Measurements from ENCODE around the gene WDR38. TPM values are rescaled to one million over a fixed set of nuclear protein-coding genes. Genes with fewer than 3 reads are reported as not detected.

Gene WDR38
- total RNA-seq, 4 donors from 2014 or later = 0.33 to 1.5 (median 0.79) TPM; not detected in 1

DNA sequence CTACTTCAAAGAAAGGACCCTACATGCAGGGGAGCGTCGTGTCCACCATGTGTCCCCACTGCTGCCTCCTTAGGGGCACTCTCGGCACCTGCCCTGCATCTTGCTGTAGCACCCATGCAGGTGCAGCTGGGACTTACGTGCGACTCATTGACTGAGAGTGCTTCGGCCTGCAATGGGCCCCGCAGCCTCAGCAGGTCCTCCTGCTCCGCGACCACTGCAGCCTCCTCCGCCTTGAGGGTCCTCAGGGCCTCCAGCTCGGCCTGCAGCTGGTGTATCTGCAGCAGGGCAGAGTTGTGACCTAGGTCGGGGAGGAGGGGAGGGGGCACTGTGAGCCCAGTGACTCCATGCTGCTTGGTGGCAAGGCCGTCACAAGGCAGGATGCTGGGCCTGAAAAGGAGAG, 35.7 kb downstream of the WDR38 start:
- Histone ChIP-seq H3K27me3 (no peaks in the 10 kb centered on the region), H3K27ac (no peak overlapping the region), H3K4me3 (replicated peaks in 1 of 3) (no peak overlapping the region), H3K4me1 (no peaks in the 10 kb centered on the region), H3K9me3 (no peaks in the 10 kb centered on the region), H3K36me3 (peaks cover 14 to 60% of the 10 kb centered on the region in 2 donors)
- no peak for DNase-seq
- WGBS, 2 donors = 98 to 100% methylated on average over 7 to 13 of the region's 13 CpGs
- intact Hi-C loops (cut with DNase I) = no loop called here
- no peak for TF ChIP-seq POLR2A (IDR thresholded peaks at IDR 0.05)
- TF ChIP-seq, protein P1, sequence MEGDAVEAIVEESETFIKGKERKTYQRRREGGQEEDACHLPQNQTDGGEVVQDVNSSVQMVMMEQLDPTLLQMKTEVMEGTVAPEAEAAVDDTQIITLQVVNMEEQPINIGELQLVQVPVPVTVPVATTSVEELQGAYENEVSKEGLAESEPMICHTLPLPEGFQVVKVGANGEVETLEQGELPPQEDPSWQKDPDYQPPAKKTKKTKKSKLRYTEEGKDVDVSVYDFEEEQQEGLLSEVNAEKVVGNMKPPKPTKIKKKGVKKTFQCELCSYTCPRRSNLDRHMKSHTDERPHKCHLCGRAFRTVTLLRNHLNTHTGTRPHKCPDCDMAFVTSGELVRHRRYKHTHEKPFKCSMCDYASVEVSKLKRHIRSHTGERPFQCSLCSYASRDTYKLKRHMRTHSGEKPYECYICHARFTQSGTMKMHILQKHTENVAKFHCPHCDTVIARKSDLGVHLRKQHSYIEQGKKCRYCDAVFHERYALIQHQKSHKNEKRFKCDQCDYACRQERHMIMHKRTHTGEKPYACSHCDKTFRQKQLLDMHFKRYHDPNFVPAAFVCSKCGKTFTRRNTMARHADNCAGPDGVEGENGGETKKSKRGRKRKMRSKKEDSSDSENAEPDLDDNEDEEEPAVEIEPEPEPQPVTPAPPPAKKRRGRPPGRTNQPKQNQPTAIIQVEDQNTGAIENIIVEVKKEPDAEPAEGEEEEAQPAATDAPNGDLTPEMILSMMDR (IDR thresholded peaks at IDR 0.05) = no peak

DNA sequence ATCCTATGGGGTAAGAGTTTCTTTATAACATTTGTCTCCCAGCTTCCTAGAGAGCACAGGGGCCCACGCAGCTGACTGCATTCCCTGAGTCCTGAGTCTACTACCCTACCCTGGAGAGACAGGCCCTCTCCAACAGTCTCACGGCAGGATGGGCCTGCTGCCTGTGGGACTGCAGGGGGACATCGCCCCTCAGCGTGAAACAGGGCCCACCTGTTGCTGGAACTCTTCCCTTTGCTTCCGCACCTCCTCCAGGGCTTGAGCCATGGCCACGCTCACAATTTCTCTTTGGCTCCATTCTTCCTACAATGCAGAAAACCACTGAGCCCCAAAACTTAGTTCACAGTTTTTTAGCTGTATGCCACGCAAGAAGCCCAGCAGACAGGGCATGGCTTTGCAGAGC, 36.9 kb downstream of the WDR38 start:
- Histone ChIP-seq H3K27me3 (no peaks in the 10 kb centered on the region), H3K36me3 (peaks cover 14 to 57% of the 10 kb centered on the region in 2 donors), H3K4me1 (no peaks in the 10 kb centered on the region), H3K4me3 (replicated peaks in 1 of 3) (no peak overlapping the region), H3K9me3 (no peaks in the 10 kb centered on the region), H3K27ac (no peak overlapping the region)
- no peak for DNase-seq
- TF ChIP-seq, protein P1 (IDR thresholded peaks at IDR 0.05) = no peak
- no peak for TF ChIP-seq POLR2A (IDR thresholded peaks at IDR 0.05)
- WGBS, 2 donors = 93 to 96% methylated on average over 7 of the region's 7 CpGs
- intact Hi-C loops (cut with DNase I) = no loop called here

DNA sequence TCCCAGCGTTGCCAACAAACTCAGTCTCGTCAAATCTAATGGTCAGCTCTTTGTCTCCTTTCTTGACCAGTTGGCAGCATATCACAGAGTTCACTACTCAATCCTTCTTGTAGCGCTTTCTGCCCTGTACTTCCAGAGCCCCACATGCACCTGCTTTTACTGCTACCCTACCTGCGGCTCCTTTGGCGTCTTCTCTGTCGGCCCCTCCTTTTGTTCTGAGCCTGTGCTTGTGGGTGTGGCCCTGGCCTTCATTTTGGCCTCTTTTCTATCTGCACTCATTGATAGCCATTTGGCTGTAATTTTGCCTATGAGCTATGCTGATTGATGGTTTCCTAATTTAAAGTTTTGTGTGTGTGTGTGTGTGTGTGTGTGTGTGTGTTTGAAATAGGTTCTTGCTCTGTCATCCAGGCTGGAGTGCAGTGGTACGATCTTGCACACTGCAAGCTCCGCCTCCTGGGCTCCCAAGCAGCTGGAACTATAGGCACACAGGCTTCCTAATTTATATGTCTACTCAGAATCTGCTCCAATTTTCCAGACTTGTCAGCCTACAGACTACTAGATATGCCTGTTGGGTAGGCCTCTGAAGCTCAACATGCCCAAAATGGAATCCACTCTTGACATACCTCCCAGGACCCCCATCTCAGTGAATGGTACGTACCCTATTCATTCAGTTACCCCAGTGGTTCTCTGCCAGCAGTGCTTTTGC, 40.9 kb downstream of the WDR38 start:
- intact Hi-C loops (cut with DNase I) = no loop called here
- WGBS, 2 donors = 91 to 93% methylated on average over 9 of the region's 9 CpGs
- Histone ChIP-seq H3K27ac (no peak overlapping the region), H3K4me3 (replicated peaks in 1 of 3) (no peak overlapping the region), H3K9me3 (no peaks in the 10 kb centered on the region), H3K27me3 (no peaks in the 10 kb centered on the region), H3K36me3 (peaks cover 24 to 48% of the 10 kb centered on the region in 2 donors), H3K4me1 (no peaks in the 10 kb centered on the region)
- TF ChIP-seq, protein P1 (IDR thresholded peaks at IDR 0.05) = no peak
- TF ChIP-seq POLR2A (IDR thresholded peaks at IDR 0.05) = no peak
- no peak for DNase-seq

DNA sequence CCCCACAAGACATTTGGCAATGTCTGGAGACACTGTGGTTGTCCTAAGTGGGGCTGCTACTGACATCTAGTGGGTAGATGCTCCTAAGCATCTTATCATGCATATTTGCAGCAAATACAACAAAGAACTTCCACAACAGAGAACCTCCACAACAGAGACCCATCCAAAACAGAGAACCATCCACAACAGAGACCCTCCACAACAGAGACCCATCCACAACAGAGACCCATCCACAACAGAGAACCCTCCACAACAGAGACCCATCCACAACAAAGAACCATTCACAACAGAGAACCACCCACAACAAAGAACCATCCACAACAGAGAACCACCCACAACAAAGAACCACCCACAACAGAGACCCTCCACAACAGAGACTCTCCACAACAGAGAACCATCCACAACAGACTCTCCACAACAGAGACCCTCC, 41.5 kb downstream of the WDR38 start:
- no peak for TF ChIP-seq POLR2A (IDR thresholded peaks at IDR 0.05)
- TF ChIP-seq, protein P1 (IDR thresholded peaks at IDR 0.05) = peak in 2 of 6 experiments; percentile 13 to 38
- H3K36me3 ChIP-seq = peaks cover 25 to 48% of the 10 kb centered on the region in 2 donors
- peak in 1 of 2 donors; percentile 5 for DNase-seq
- intact Hi-C loops (cut with DNase I) = no loop called here
- H3K4me1 ChIP-seq = no peaks in the 10 kb centered on the region
- H3K27ac ChIP-seq = no peak overlapping the region
- no peak overlapping the region for H3K4me3 ChIP-seq (replicated peaks in 1 of 3)
- no peaks in the 10 kb centered on the region for H3K9me3 ChIP-seq
- H3K27me3 ChIP-seq = no peaks in the 10 kb centered on the region

DNA sequence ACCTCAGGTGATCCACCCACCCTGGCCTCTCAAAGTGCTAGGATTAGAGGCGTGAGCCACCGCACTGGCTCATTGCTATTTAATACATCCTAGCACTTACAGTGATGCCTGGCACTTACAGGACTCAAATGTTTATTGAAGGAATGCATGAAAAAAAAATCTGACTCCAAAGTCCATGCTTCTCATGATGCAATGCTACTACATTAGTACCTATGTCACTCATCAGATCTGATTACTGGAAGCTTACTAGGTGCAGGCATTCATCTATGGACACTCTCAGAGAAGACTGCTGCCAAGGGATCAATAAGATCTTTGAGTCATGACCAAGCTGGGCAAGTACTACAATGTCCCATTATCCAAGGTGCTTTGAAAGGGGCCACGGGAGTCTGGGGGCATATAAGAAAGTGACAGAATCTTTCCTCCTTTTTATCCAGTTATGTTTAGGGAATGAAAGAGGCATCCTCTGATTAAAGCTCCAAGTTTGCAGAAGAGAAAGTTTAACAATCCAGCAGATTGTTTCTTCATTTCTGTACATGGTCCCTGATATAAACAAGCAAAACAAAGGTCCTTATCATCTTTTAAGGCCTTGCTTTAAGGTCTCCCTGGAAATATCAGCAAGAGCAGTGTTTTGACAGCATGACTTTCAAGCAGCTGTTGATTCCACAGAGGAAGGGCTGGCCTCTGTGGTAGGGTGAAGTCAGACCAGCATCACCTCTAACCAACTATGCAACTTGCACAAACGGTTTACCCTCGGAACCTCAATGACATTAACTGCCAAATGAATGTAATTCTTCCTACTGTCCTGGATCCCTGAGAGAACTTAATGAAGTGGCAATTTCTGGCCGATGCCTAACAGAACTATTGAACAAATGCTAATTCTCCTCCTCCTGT, 44.6 kb downstream of the WDR38 start:
- no peak overlapping the region for H3K27ac ChIP-seq
- 91 to 98% methylated on average over 6 of the region's 6 CpGs for WGBS, 2 donors
- peaks cover 28 to 32% of the 10 kb centered on the region in 2 donors for H3K36me3 ChIP-seq
- no peaks in the 10 kb centered on the region for H3K27me3 ChIP-seq
- no peaks in the 10 kb centered on the region for H3K4me1 ChIP-seq
- no peak for DNase-seq
- intact Hi-C loops (cut with DNase I) = no loop called here
- TF ChIP-seq, protein P1 (IDR thresholded peaks at IDR 0.05) = no peak
- TF ChIP-seq POLR2A (IDR thresholded peaks at IDR 0.05) = no peak
- H3K9me3 ChIP-seq = no peaks in the 10 kb centered on the region
- no peak overlapping the region for H3K4me3 ChIP-seq (replicated peaks in 1 of 3)

Measured in thyroid gland (tissue), 4 donors.